H9 (cell line): Measurements from ENCODE around the gene SEMA7A. TPM values are rescaled to one million over a fixed set of nuclear protein-coding genes. Genes with fewer than 3 reads are reported as not detected.

Experiments
- DNase-seq: peaks from one replicate; pipeline ENCODE4 v3.0.0-alpha.2; 2017
- H2AFZ ChIP-seq: one replicate; pipeline ENCODE4 v1.6.1; 2013; ENCODE audit warnings: mild to moderate bottlenecking, low read length, control low read depth, moderate library complexity
- H2AK5ac ChIP-seq: 2 replicates; pipeline ENCODE4 v1.6.1; 2013; ENCODE audit warnings: low read length, control low read depth, mixed read lengths; ENCODE audit not compliant: insufficient read length
- H2BK120ac ChIP-seq: one replicate; pipeline ENCODE4 v1.6.1; 2013; ENCODE audit warnings: low read depth, mild to moderate bottlenecking, low read length, control low read depth, inconsistent platforms; ENCODE audit not compliant: poor library complexity, severe bottlenecking
- H2BK12ac ChIP-seq: 2 replicates; pipeline ENCODE4 v1.6.1; 2013; ENCODE audit warnings: low read length, control low read depth, mixed read lengths, low read depth; ENCODE audit not compliant: insufficient read length
- H2BK15ac ChIP-seq: 2 replicates; pipeline ENCODE4 v1.6.1; 2013; ENCODE audit warnings: low read depth, low read length, control low read depth
- H2BK20ac ChIP-seq: one replicate; pipeline ENCODE4 v1.6.1; 2013; ENCODE audit warnings: low read depth, mild to moderate bottlenecking, low read length, control low read depth, inconsistent platforms; ENCODE audit not compliant: poor library complexity, severe bottlenecking
- H2BK5ac ChIP-seq: 2 replicates; pipeline ENCODE4 v1.6.1; 2013; ENCODE audit warnings: low read length, control low read depth, mixed read lengths; ENCODE audit not compliant: insufficient read length
- H3K14ac ChIP-seq: 2 replicates; pipeline ENCODE4 v1.6.1; 2013; ENCODE audit warnings: low read length, control low read depth; ENCODE audit not compliant: insufficient read depth
- H3K18ac ChIP-seq: 2 replicates; pipeline ENCODE4 v1.6.1; 2013; ENCODE audit warnings: low read depth, mild to moderate bottlenecking, mixed read lengths, low read length, control low read depth; ENCODE audit not compliant: insufficient read length
- H3K23ac ChIP-seq: 2 replicates; pipeline ENCODE4 v1.6.1; 2013; ENCODE audit warnings: low read length, control low read depth, mixed read lengths, low read depth; ENCODE audit not compliant: insufficient read length
- H3K23me2 ChIP-seq: 2 replicates; pipeline ENCODE4 v1.6.1; 2013; ENCODE audit warnings: low read depth, mild to moderate bottlenecking, mixed read lengths, low read length, control low read depth; ENCODE audit not compliant: insufficient read length, poor library complexity, severe bottlenecking
- H3K27ac ChIP-seq: 2 replicates; pipeline ENCODE4 v1.5.1; 2013; ENCODE audit warnings: low read length, control low read depth, mixed read lengths, low read depth; ENCODE audit not compliant: insufficient read length
- H3K27me3 ChIP-seq: 2 replicates; pipeline ENCODE4 v1.6.1; 2013; ENCODE audit warnings: low read length, control low read depth, inconsistent platforms; ENCODE audit not compliant: insufficient read depth
- H3K4ac ChIP-seq: 2 replicates; pipeline ENCODE4 v1.6.1; 2013; ENCODE audit warnings: low read depth, mild to moderate bottlenecking, control low read depth, inconsistent platforms, low read length, moderate library complexity
- H3K4me1 ChIP-seq: 2 replicates; pipeline ENCODE4 v1.6.1; 2013; ENCODE audit warnings: low read length, control low read depth, inconsistent platforms; ENCODE audit not compliant: insufficient read depth
- H3K4me2 ChIP-seq: 2 replicates; pipeline ENCODE4 v1.6.1; 2013; ENCODE audit warnings: low read length, control low read depth, mixed read lengths; ENCODE audit not compliant: insufficient read length, insufficient read depth
- H3K56ac ChIP-seq: 2 replicates; pipeline ENCODE4 v1.6.1; 2013; ENCODE audit warnings: low read depth, mild to moderate bottlenecking, mixed read lengths, low read length, control low read depth; ENCODE audit not compliant: insufficient read length
- H3K79me1 ChIP-seq: 2 replicates; pipeline ENCODE4 v1.6.1; 2013; ENCODE audit warnings: low read depth, mild to moderate bottlenecking, moderate library complexity, low read length, control low read depth, inconsistent platforms; ENCODE audit not compliant: insufficient read depth, poor library complexity, severe bottlenecking
- H3K79me2 ChIP-seq: 2 replicates; pipeline ENCODE4 v1.6.1; 2013; ENCODE audit warnings: low read length, control low read depth, inconsistent platforms; ENCODE audit not compliant: insufficient read depth
- H3K9ac ChIP-seq: 2 replicates; pipeline ENCODE4 v1.6.1; 2013; ENCODE audit warnings: low read length, control low read depth, mixed read lengths; ENCODE audit not compliant: insufficient read length; ENCODE audit errors: extremely low read depth
- H3K9me3 ChIP-seq: one replicate; pipeline ENCODE4 v1.6.1; 2013; ENCODE audit warnings: low read depth, low read length, inconsistent platforms; ENCODE audit not compliant: control insufficient read depth
- H3T11ph ChIP-seq: one replicate; pipeline ENCODE4 v1.6.1; 2013; ENCODE audit warnings: mild to moderate bottlenecking, low read length, control low read depth, inconsistent platforms
- H4K20me1 ChIP-seq: one replicate; pipeline ENCODE4 v1.6.1; 2013; ENCODE audit not compliant: control insufficient read depth, insufficient read length, insufficient read depth
- H4K5ac ChIP-seq: 2 replicates; pipeline ENCODE4 v1.6.1; 2013; ENCODE audit warnings: low read depth, mild to moderate bottlenecking, mixed read lengths, low read length, control low read depth; ENCODE audit not compliant: insufficient read length
- H4K8ac ChIP-seq: replicated peaks from 2 replicates; pipeline ENCODE4 v1.6.1; 2013; ENCODE audit warnings: low read length, control low read depth, mixed read lengths, low read depth; ENCODE audit not compliant: insufficient read length
- H4K91ac ChIP-seq: 2 replicates; pipeline ENCODE4 v1.6.1; 2013; ENCODE audit warnings: low read depth, mild to moderate bottlenecking, moderate library complexity, mixed read lengths, low read length, control low read depth; ENCODE audit not compliant: insufficient read length
- H3K27ac Mint-ChIP-seq, 3 experiments: 2 replicates in 2 of 3; 3 replicates in 1 of 3; pipeline ENCODE4 v1.8.0; 2020 to 2021; ENCODE audit warnings: mixed read lengths in 3 of 3, mild to moderate bottlenecking in 1 of 3, moderate library complexity in 1 of 3
- H3K27me3 Mint-ChIP-seq: 2 replicates; pipeline ENCODE4 v1.8.0; 2021; ENCODE audit warnings: low read depth, mild to moderate bottlenecking, moderate library complexity, mixed read lengths
- H3K36me3 Mint-ChIP-seq, 3 experiments: 2 replicates in 2 of 3; 3 replicates in 1 of 3; pipeline ENCODE4 v1.8.0; 2020 to 2021; ENCODE audit warnings: low read depth in 3 of 3, mixed read lengths in 3 of 3; ENCODE audit not compliant: insufficient read depth in 1 of 3
- H3K4me1 Mint-ChIP-seq, 2 experiments: 2 replicates each; pipeline ENCODE4 v1.8.0; 2020; ENCODE audit warnings: mixed read lengths in 2 of 2
- H3K4me3 Mint-ChIP-seq, 2 experiments: 2 replicates in 1 of 2; 3 replicates in 1 of 2; pipeline ENCODE4 v1.8.0; 2020 to 2021; ENCODE audit warnings: mild to moderate bottlenecking in 2 of 2, mixed read lengths in 2 of 2, moderate library complexity in 1 of 2
- H3K9me3 Mint-ChIP-seq, 2 experiments: 2 replicates in 1 of 2; 3 replicates in 1 of 2; pipeline ENCODE4 v1.8.0; 2020; ENCODE audit warnings: mild to moderate bottlenecking in 2 of 2, mixed read lengths in 2 of 2, moderate library complexity in 1 of 2
- WGBS: extraction: QIAGEN DNeasy Blood & Tissue Kit; methylation state at CpG from one replicate; pipeline ENCODE4 v1.1.7; 2013; ENCODE audit warnings: missing lambda C conversion rate, low lambda C conversion rate, mixed read lengths; ENCODE audit not compliant: insufficient read length; ENCODE audit errors: extremely low coverage; 5-methylcytosine and 5-hydroxymethylcytosine counted together
- total RNA-seq: library from RNA; stranded (reverse); gene quantifications from 2 replicates; pipeline ENCODE4 v1.2.1, GENCODE V29; 2021
- TF ChIP-seq, protein P1 (sequence below): fragments of 200-600 bp; sonication (generic); conservative IDR thresholded peaks from 3 replicates; pipeline ENCODE4 v1.8.0; 2021; ENCODE audit warnings: antibody characterized with exemption, mild to moderate bottlenecking

The SEMA7A gene
- total RNA-seq, 1 experiment from 2014 or later: 5.7 TPM

- no peak overlapping the region for H3K4ac ChIP-seq
- H3K56ac ChIP-seq: no peak overlapping the region
- no peak overlapping the region for H3K9ac ChIP-seq
- peaks cover 11 to 16% (median 13%) of the 10 kb centered on the region in 3 experiments for H3K36me3 Mint-ChIP-seq
- no peak overlapping the region for H3K27ac ChIP-seq
- no peak overlapping the region for H2BK5ac ChIP-seq
- no peak for DNase-seq
- no peak overlapping the region for H2BK15ac ChIP-seq
- peak overlapping the region in 1 of 3 experiments; percentile 47; a peak in 1 of 7 replicates for H3K27ac Mint-ChIP-seq
- no peak overlapping the region for H3T11ph ChIP-seq
- no peak overlapping the region for H3K23ac ChIP-seq
- H4K5ac ChIP-seq: no peak overlapping the region
- H3K27me3 ChIP-seq: no peaks in the 10 kb centered on the region
- H2BK20ac ChIP-seq: no peak overlapping the region
- H3K4me1 ChIP-seq: no peaks in the 10 kb centered on the region
- no peak overlapping the region for H2AFZ ChIP-seq
- H3K23me2 ChIP-seq: no peaks in the 10 kb centered on the region
- H2BK120ac ChIP-seq: no peak overlapping the region
- no peak overlapping the region for H3K4me3 Mint-ChIP-seq
- no peaks in the 10 kb centered on the region for H3K79me2 ChIP-seq
- H3K14ac ChIP-seq: no peak overlapping the region
- no CpG with 5 or more reads among the region's 6 CpGs for WGBS
- TF ChIP-seq, protein P1, sequence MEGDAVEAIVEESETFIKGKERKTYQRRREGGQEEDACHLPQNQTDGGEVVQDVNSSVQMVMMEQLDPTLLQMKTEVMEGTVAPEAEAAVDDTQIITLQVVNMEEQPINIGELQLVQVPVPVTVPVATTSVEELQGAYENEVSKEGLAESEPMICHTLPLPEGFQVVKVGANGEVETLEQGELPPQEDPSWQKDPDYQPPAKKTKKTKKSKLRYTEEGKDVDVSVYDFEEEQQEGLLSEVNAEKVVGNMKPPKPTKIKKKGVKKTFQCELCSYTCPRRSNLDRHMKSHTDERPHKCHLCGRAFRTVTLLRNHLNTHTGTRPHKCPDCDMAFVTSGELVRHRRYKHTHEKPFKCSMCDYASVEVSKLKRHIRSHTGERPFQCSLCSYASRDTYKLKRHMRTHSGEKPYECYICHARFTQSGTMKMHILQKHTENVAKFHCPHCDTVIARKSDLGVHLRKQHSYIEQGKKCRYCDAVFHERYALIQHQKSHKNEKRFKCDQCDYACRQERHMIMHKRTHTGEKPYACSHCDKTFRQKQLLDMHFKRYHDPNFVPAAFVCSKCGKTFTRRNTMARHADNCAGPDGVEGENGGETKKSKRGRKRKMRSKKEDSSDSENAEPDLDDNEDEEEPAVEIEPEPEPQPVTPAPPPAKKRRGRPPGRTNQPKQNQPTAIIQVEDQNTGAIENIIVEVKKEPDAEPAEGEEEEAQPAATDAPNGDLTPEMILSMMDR: no peak
- H4K8ac ChIP-seq: no peak overlapping the region
- H4K20me1 ChIP-seq: no peaks in the 10 kb centered on the region
- H3K18ac ChIP-seq: no peak overlapping the region
- no peaks in the 10 kb centered on the region for H3K79me1 ChIP-seq
- no peaks in the 10 kb centered on the region for H3K9me3 ChIP-seq
- no peak overlapping the region for H4K91ac ChIP-seq
- no peaks in the 10 kb centered on the region for H3K9me3 Mint-ChIP-seq
- H3K27me3 Mint-ChIP-seq: no peaks in the 10 kb centered on the region
- H3K4me1 Mint-ChIP-seq: peaks cover 4 to 12% of the 10 kb centered on the region in 2 experiments
- H2AK5ac ChIP-seq: no peak overlapping the region
- H2BK12ac ChIP-seq: no peak overlapping the region
- no peak overlapping the region for H3K4me2 ChIP-seq
These were observed 21.6 kb downstream of the SEMA7A start for GRCh38 chr15:74412159-74412558.
